Esophagus muscularis mucosa (tissue), 4 donors: Measurements from ENCODE around the gene FOXO3. TPM values are rescaled to one million over a fixed set of nuclear protein-coding genes. Genes with fewer than 3 reads are reported as not detected.

Experiments used
- DNase-seq: peaks from one replicate; pipeline ENCODE4 v3.0.0-alpha.2; 2017; ENCODE audit errors: extremely low spot score
- H3K27ac ChIP-seq, 4 donors: fragments of 200-600 bp; sonication (generic); replicated peaks in 1 of 4; 1 replicate in 3 of 4; 2 replicates in 1 of 4; pipeline ENCODE4 v1.5.1; 2016 to 2019; ENCODE audit warnings: mild to moderate bottlenecking in 1 of 4
- H3K27me3 ChIP-seq, 4 donors: fragments of 200-600 bp; sonication (generic); one replicate each; pipeline versions ENCODE4 v1.5.1 to v1.6.0; 2016 to 2019
- H3K36me3 ChIP-seq, 4 donors: fragments of 200-600 bp; sonication (generic); one replicate each; pipeline ENCODE4 v1.5.1; 2016 to 2019
- H3K4me1 ChIP-seq, 4 donors: fragments of 200-600 bp; sonication (generic); one replicate each; pipeline ENCODE4 v1.5.1; 2016 to 2019
- H3K4me3 ChIP-seq, 4 donors: fragments of 200-600 bp; sonication (generic); 1 replicate in 2 of 4; 2 replicates in 2 of 4; pipeline ENCODE4 v1.5.1; 2016 to 2019; ENCODE audit warnings: mild to moderate bottlenecking in 4 of 4, moderate library complexity in 1 of 4
- H3K9me3 ChIP-seq, 4 donors: fragments of 200-600 bp; sonication (generic); 1 replicate in 3 of 4; 2 replicates in 1 of 4; pipeline ENCODE4 v1.5.1; 2016 to 2019
- EP300 ChIP-seq: sonication (generic); formaldehyde crosslinking; IDR thresholded peaks from one replicate; pipeline ENCODE4 v1.6.1; 2017; ENCODE audit warnings: antibody characterized with exemption
- POLR2A ChIP-seq: fragments of 450-650 bp; IDR thresholded peaks from one replicate; pipeline ENCODE4 v1.6.1; 2017; ENCODE audit warnings: antibody characterized with exemption, moderate library complexity, mild to moderate bottlenecking, low read depth
- POLR2AphosphoS5 ChIP-seq, 2 donors: sonication (generic); formaldehyde crosslinking; IDR thresholded peaks; one replicate each; pipeline ENCODE4 v1.6.1; 2017; ENCODE audit warnings: antibody characterized with exemption in 2 of 2
- WGBS: methylation state at CpG from one replicate; pipeline ENCODE4 v1.1.5; 2018; 5-methylcytosine and 5-hydroxymethylcytosine counted together
- intact Hi-C: fragments of 100-400 bp; cut with DNase I; formaldehyde crosslinking; loops from one replicate; pipeline ENCODE4 v1.15.1; 2023
- total RNA-seq, 4 donors: library from RNA; depleted of rRNA; stranded (reverse); fragments of >200 nt; gene quantifications; one replicate each; pipeline versions ENCODE4 v1.1.0 to v1.2.1, GENCODE V29; 2016
- TF ChIP-seq, protein P1 (sequence below), 3 experiments: fragments of 200-600 bp in 2 of 3; fragments of 450-650 bp in 1 of 3; sonication (generic) in 2 of 3; IDR thresholded peaks; one replicate each; pipeline ENCODE4 v1.5.1; 2017 to 2019; ENCODE audit warnings: antibody characterized with exemption in 3 of 3, mild to moderate bottlenecking in 2 of 3, moderate library complexity in 1 of 3

Gene FOXO3
- total RNA-seq, 4 donors from 2014 or later, result 92.2 to 154 (median 122) TPM

DNA sequence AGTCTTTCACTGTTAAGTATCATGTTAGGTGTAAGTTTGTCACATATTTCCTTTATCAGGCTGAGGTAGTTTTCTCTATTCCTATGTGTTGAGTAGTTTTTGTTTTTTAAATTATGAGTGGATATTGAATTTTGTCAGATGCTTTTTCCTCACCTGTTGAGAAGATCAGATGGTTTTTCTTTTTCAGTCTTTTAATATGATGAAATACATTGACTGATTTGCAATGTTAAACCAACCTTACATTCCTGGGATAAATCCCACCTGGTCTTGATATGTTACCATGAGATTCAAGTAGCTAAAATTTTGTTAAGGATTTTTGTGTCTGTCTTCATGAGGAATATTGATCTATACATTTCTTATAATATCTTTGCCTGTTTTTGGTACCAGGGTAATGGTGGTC is 52.1 kb downstream of the FOXO3 start:
- Histone ChIP-seq H3K4me1 (peaks cover 64 to 86% (median 82%) of the 10 kb centered on the region in 4 donors), H3K27me3 (no peaks in the 10 kb centered on the region), H3K4me3 (no peak overlapping the region), H3K27ac (no peak overlapping the region), H3K36me3 (no peaks in the 10 kb centered on the region), H3K9me3 (peaks cover 0 to 3% (median 0%) of the 10 kb centered on the region in 4 donors)
- TF ChIP-seq EP300 (no peak), POLR2AphosphoS5 (IDR thresholded peaks at IDR 0.05) (no peak), POLR2A (no peak)
- TF ChIP-seq, protein P1, sequence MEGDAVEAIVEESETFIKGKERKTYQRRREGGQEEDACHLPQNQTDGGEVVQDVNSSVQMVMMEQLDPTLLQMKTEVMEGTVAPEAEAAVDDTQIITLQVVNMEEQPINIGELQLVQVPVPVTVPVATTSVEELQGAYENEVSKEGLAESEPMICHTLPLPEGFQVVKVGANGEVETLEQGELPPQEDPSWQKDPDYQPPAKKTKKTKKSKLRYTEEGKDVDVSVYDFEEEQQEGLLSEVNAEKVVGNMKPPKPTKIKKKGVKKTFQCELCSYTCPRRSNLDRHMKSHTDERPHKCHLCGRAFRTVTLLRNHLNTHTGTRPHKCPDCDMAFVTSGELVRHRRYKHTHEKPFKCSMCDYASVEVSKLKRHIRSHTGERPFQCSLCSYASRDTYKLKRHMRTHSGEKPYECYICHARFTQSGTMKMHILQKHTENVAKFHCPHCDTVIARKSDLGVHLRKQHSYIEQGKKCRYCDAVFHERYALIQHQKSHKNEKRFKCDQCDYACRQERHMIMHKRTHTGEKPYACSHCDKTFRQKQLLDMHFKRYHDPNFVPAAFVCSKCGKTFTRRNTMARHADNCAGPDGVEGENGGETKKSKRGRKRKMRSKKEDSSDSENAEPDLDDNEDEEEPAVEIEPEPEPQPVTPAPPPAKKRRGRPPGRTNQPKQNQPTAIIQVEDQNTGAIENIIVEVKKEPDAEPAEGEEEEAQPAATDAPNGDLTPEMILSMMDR (IDR thresholded peaks at IDR 0.05), result no peak
- no peak for DNase-seq
- intact Hi-C loops, result no loop called here

DNA sequence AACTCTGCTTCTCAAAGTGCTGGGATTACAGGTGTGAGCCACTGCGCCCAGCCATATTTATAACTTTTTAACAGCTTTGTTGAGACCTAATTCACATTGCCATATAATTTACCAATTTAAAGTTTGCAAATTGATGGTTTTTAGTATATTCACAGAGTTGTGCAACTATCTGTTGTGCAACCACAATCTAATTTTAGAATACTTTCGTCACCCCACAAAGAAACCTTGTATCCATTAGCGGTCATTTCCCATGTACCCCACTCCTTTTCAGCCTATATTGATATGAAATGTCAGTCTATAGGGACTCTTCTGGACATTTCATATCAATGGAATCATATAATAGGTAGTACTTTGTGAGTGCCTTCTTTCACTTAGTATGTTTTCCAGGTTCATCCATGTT is 55.8 kb downstream of the FOXO3 start:
- Histone ChIP-seq H3K27ac (no peak overlapping the region), H3K9me3 (peaks cover 0 to 3% (median 0%) of the 10 kb centered on the region in 4 donors), H3K36me3 (no peaks in the 10 kb centered on the region), H3K27me3 (no peaks in the 10 kb centered on the region), H3K4me1 (peaks cover 59 to 86% (median 82%) of the 10 kb centered on the region in 4 donors), H3K4me3 (no peak overlapping the region)
- WGBS, result 89% methylated on average over 3 of the region's 3 CpGs
- TF ChIP-seq EP300, result no peak
- TF ChIP-seq POLR2AphosphoS5 (IDR thresholded peaks at IDR 0.05), result peak in 1 of 2 donors; percentile 28
- intact Hi-C loops, result no loop called here
- no peak for DNase-seq

DNA sequence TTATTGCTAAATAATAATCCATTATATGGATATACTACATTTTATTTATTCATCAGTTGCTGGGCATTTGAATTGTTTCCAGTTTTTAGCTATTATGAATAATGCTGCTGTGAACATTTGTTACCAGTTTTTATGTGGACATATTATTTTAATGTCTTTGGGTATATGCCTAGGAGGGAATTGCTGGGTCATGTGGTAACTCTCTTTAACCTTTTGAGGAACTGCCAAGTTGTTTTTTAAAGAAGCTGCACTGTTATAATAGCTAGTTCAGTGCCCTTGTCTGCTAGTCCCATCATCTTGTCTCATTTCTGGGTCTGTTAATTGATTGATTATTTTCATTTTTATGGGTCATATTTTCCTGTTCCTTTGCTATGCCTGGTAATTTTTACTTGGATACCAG is 56.3 kb downstream of the FOXO3 start:
- no peak overlapping the region for H3K27ac ChIP-seq
- H3K4me3 ChIP-seq, result no peak overlapping the region
- H3K36me3 ChIP-seq, result no peaks in the 10 kb centered on the region
- TF ChIP-seq POLR2AphosphoS5 (IDR thresholded peaks at IDR 0.05) (no peak), EP300 (no peak), POLR2A (no peak)
- TF ChIP-seq, protein P1 (IDR thresholded peaks at IDR 0.05), result no peak
- intact Hi-C loops, result no loop called here
- peaks cover 61 to 88% (median 83%) of the 10 kb centered on the region in 4 donors for H3K4me1 ChIP-seq
- no peak for DNase-seq
- peaks cover 0 to 3% (median 0%) of the 10 kb centered on the region in 4 donors for H3K9me3 ChIP-seq
- no peaks in the 10 kb centered on the region for H3K27me3 ChIP-seq

DNA sequence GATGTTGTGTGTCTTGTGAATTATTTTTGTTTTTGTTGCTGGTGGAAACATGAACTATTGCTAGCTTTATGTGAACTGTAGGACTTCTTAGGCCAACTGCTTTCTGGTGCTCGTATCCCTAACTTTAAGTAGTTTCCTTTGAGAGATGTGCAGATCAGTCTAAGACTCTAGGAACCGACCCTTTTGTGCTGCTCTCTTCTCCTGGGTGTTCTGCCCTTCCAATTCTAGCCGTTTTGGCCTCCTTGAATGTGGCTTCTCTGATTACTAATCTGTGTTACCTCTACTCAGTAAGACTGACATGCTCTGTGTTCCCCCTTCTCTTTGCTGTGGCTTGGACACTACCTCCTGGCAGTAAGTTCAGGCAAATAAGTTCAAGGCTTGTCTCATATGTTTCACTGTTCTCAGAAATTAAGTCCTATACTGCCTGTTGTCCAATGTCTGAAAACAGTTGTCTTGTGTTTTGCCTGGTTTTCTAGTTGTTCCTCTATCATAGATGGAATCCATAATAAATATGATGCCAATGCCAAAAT is 58.0 kb downstream of the FOXO3 start:
- H3K4me3 ChIP-seq, result no peak overlapping the region
- peaks cover 77 to 99% (median 98%) of the 10 kb centered on the region in 4 donors for H3K4me1 ChIP-seq
- no peaks in the 10 kb centered on the region for H3K36me3 ChIP-seq
- WGBS, result 74% methylated on average over 3 of the region's 3 CpGs
- no peaks in the 10 kb centered on the region for H3K9me3 ChIP-seq
- TF ChIP-seq EP300 (no peak), POLR2A (no peak), POLR2AphosphoS5 (IDR thresholded peaks at IDR 0.05) (no peak)
- TF ChIP-seq, protein P1 (IDR thresholded peaks at IDR 0.05), result no peak
- no peaks in the 10 kb centered on the region for H3K27me3 ChIP-seq
- intact Hi-C loops, result no loop called here
- no peak for DNase-seq
- no peak overlapping the region for H3K27ac ChIP-seq

DNA sequence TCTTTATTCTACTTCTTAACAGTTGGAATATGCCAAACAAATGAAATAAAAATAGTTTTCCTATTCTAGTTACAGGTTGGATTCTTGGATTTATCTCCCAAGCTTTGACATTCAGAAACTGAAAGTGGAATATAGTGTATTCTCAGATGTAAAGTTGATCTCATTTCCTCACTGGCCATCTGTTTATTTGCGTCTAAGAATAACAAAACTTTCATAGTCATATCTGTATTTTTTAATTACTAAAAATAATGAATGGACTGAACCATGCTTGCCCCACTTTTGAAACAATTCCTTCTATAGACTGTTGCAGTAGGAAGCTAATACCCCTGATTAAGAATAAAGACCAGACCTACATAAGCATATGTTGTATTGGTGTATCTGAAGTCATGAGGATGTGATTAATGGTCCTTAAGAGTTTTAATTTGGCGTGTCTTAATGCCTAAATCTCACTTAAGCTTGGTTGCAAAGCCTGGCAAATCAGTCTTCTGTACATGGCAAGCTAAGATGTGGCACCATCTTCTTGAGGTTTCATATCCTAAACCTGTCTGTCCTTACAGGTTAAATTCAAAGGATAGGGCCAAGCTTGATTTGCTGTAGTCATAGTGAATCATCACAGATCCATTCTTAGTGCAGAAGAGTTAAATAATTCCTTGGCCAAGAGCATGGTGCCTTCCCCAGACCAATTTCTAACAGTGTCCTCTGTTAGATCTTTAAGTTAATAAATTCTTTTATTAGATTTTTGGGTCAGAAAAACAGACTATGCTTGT is 58.9 kb downstream of the FOXO3 start:
- Histone ChIP-seq H3K9me3 (no peaks in the 10 kb centered on the region), H3K4me3 (no peak overlapping the region), H3K36me3 (no peaks in the 10 kb centered on the region), H3K27me3 (no peaks in the 10 kb centered on the region), H3K27ac (no peak overlapping the region), H3K4me1 (peaks cover 85 to 99% (median 99%) of the 10 kb centered on the region in 4 donors)
- TF ChIP-seq EP300 (no peak), POLR2AphosphoS5 (IDR thresholded peaks at IDR 0.05) (no peak), POLR2A (no peak)
- TF ChIP-seq, protein P1 (IDR thresholded peaks at IDR 0.05), result no peak
- no peak for DNase-seq
- intact Hi-C loops, result no loop called here
- WGBS, result 71% methylated on average over 2 of the region's 2 CpGs
